ENCODE data around the gene PPP2R2B. TPM values are rescaled to one million over a fixed set of nuclear protein-coding genes. Genes with fewer than 3 reads are reported as not detected.

PPP2R2B gene
- total RNA-seq, 1 experiment from 2014 or later = not detected

DNA sequence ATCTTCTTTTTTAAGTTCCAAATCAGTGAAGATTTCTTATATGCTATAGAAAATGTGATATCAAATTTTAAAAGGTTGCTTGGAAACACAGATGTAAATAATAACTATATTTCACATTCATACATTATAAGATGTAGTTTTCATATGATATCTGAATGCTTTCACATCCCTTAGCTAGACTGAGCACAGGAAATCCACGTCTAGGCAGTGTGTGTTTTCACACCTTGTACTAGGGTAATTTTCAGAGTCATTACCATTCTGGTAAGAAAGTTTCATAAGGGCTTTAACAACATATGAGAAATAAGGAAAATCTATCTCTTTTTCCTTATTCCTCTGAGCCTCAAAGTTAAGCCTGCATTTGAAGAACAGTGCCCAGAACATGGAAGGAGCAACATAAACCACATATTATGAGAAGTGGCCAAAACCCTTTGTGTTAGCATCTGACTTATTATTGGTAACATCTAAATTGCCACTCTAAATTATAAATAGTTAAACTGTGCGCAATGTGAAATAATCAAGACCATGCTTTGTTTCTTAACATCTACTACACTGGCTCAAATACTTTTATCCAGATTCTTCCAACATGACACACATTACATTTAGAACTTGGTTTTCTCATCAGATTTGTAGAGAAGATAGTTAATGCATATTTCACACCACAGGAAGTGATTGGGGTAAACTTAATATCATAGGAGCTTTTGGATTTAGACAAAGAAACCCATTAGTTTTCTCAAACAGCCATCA lies 113.3 kb downstream of the PPP2R2B start:
- H4K20me1 ChIP-seq (ENCODE audit: low read length) = no peaks in the 10 kb centered on the region
- no peak overlapping the region for H3K27ac ChIP-seq (ENCODE audit: low read length)
- ATAC-seq (no peak), DNase-seq (no peak)
- H3K27me3 ChIP-seq (ENCODE audit: low read length) = no peaks in the 10 kb centered on the region
- H3K9me2 ChIP-seq (replicated peaks; ENCODE audit: low read length) = no peaks in the 10 kb centered on the region
- no peaks in the 10 kb centered on the region for H3K4me1 ChIP-seq (ENCODE audit: insufficient read depth, low read length)
- CTCF ChIA-PET = no interaction called here
- H2AFZ ChIP-seq (ENCODE audit: low read length) = no peak overlapping the region
- no peak overlapping the region for H3K4me3 ChIP-seq (ENCODE audit: low read length)
- H3K9ac ChIP-seq (ENCODE audit: low read length) = no peak overlapping the region
- TF ChIP-seq EZH2phosphoT487 (IDR thresholded peaks at IDR 0.05; ENCODE audit: borderline replicate concordance, low read length) = no peak
- H3K79me2 ChIP-seq (ENCODE audit: low read length) = no peaks in the 10 kb centered on the region
- intact Hi-C loops (cut with micrococcal nuclease) = no loop called here
- no TSS peak for BruUV-seq (replicated peaks)
- H3K9me3 ChIP-seq (ENCODE audit: low read length) = no peaks in the 10 kb centered on the region
- H3K36me3 ChIP-seq (ENCODE audit: low read depth, low read length) = no peaks in the 10 kb centered on the region
- no peak overlapping the region for H3K4me2 ChIP-seq (ENCODE audit: low read length)
- H3F3A ChIP-seq (ENCODE audit: low read length, unreplicated experiment) = no peaks in the 10 kb centered on the region
- POLR2A ChIA-PET (ENCODE audit: unreplicated experiment) = no interaction called here

DNA sequence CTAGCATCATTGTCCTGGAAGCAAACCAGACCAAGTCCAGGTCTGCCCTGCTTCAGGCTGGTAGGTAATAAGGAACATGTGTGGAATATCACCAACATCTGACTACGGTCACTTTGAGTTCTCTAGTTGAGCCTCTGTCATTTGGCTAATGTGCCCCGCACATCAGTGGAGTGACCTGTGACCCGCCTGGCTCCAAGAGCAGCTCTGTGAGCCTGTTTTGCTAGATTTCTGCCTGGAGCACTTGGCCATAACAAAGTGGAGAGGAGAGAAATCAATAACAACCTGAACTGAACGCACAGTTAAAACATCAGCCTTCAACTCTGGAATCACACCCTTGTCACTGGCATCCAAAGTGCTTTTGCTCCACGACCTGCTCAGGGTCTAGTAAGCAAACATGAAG lies 115.7 kb downstream of the PPP2R2B start:
- intact Hi-C loops (cut with micrococcal nuclease) = no loop called here
- no TSS peak for BruUV-seq (replicated peaks)
- H3F3A ChIP-seq (ENCODE audit: low read length, unreplicated experiment) = no peaks in the 10 kb centered on the region
- H3K27ac ChIP-seq (ENCODE audit: low read length) = no peak overlapping the region
- no peak overlapping the region for H3K4me2 ChIP-seq (ENCODE audit: low read length)
- H3K36me3 ChIP-seq (ENCODE audit: low read depth, low read length) = no peaks in the 10 kb centered on the region
- no peaks in the 10 kb centered on the region for H3K9me2 ChIP-seq (replicated peaks; ENCODE audit: low read length)
- H3K9ac ChIP-seq (ENCODE audit: low read length) = no peak overlapping the region
- no peak for DNase-seq
- H2AFZ ChIP-seq (ENCODE audit: low read length) = no peak overlapping the region
- no peak overlapping the region for H3K4me3 ChIP-seq (ENCODE audit: low read length)
- no peaks in the 10 kb centered on the region for H4K20me1 ChIP-seq (ENCODE audit: low read length)
- ChIA-PET POLR2A (ENCODE audit: unreplicated experiment) (no interaction called here), CTCF (no interaction called here)
- no peak for TF ChIP-seq EZH2phosphoT487 (IDR thresholded peaks at IDR 0.05; ENCODE audit: borderline replicate concordance, low read length)
- TF ChIP-seq EZH2 (IDR thresholded peaks at IDR 0.05; ENCODE audit: low read length, unreplicated experiment) = no peak
- TF ChIP-seq, protein P1, sequence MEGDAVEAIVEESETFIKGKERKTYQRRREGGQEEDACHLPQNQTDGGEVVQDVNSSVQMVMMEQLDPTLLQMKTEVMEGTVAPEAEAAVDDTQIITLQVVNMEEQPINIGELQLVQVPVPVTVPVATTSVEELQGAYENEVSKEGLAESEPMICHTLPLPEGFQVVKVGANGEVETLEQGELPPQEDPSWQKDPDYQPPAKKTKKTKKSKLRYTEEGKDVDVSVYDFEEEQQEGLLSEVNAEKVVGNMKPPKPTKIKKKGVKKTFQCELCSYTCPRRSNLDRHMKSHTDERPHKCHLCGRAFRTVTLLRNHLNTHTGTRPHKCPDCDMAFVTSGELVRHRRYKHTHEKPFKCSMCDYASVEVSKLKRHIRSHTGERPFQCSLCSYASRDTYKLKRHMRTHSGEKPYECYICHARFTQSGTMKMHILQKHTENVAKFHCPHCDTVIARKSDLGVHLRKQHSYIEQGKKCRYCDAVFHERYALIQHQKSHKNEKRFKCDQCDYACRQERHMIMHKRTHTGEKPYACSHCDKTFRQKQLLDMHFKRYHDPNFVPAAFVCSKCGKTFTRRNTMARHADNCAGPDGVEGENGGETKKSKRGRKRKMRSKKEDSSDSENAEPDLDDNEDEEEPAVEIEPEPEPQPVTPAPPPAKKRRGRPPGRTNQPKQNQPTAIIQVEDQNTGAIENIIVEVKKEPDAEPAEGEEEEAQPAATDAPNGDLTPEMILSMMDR (conservative IDR thresholded peaks at IDR 0.05; ENCODE audit: low read depth, low read length) = no peak
- no peaks in the 10 kb centered on the region for H3K4me1 ChIP-seq (ENCODE audit: insufficient read depth, low read length)
- H3K79me2 ChIP-seq (ENCODE audit: low read length) = no peaks in the 10 kb centered on the region
- ATAC-seq = no peak
- H3K9me3 ChIP-seq (ENCODE audit: low read length) = no peaks in the 10 kb centered on the region
- peaks cover 15% of the 10 kb centered on the region for H3K27me3 ChIP-seq (ENCODE audit: low read length)

GRCh38 chr5:146761811-146762210 lies 116.7 kb downstream of the PPP2R2B start:
- no peak overlapping the region for H3K27ac ChIP-seq (ENCODE audit: low read length)
- ATAC-seq (no peak), DNase-seq (no peak)
- H3K4me1 ChIP-seq (ENCODE audit: insufficient read depth, low read length) = no peaks in the 10 kb centered on the region
- H3K9ac ChIP-seq (ENCODE audit: low read length) = no peak overlapping the region
- no peak overlapping the region for H2AFZ ChIP-seq (ENCODE audit: low read length)
- POLR2A ChIA-PET (ENCODE audit: unreplicated experiment) = no interaction called here
- intact Hi-C loops (cut with micrococcal nuclease) = no loop called here
- peaks cover 25% of the 10 kb centered on the region for H3K27me3 ChIP-seq (ENCODE audit: low read length)
- H3K36me3 ChIP-seq (ENCODE audit: low read depth, low read length) = no peaks in the 10 kb centered on the region
- no peaks in the 10 kb centered on the region for H3K9me3 ChIP-seq (ENCODE audit: low read length)
- CTCF ChIA-PET = no interaction called here
- H3F3A ChIP-seq (ENCODE audit: low read length, unreplicated experiment) = no peaks in the 10 kb centered on the region
- BruUV-seq (replicated peaks) = no TSS peak
- no peak overlapping the region for H3K4me3 ChIP-seq (ENCODE audit: low read length)
- no peaks in the 10 kb centered on the region for H3K9me2 ChIP-seq (replicated peaks; ENCODE audit: low read length)
- no peaks in the 10 kb centered on the region for H4K20me1 ChIP-seq (ENCODE audit: low read length)
- no peaks in the 10 kb centered on the region for H3K79me2 ChIP-seq (ENCODE audit: low read length)
- no peak overlapping the region for H3K4me2 ChIP-seq (ENCODE audit: low read length)
- TF ChIP-seq, protein P1 (conservative IDR thresholded peaks at IDR 0.05; ENCODE audit: low read depth, low read length) = no peak
- TF ChIP-seq EZH2phosphoT487 (IDR thresholded peaks at IDR 0.05; ENCODE audit: borderline replicate concordance, low read length) (no peak), EZH2 (IDR thresholded peaks at IDR 0.05; ENCODE audit: low read length, unreplicated experiment) (no peak)

Measured in PC-3 (cell line).